SIG-M5 (cell line): ENCODE results near the gene RACK1.

Source experiments
- DNase-seq: peaks from one replicate; lab custom pipeline; 2025; lab: John Stamatoyannopoulos, UW

The RACK1 gene

DNA sequence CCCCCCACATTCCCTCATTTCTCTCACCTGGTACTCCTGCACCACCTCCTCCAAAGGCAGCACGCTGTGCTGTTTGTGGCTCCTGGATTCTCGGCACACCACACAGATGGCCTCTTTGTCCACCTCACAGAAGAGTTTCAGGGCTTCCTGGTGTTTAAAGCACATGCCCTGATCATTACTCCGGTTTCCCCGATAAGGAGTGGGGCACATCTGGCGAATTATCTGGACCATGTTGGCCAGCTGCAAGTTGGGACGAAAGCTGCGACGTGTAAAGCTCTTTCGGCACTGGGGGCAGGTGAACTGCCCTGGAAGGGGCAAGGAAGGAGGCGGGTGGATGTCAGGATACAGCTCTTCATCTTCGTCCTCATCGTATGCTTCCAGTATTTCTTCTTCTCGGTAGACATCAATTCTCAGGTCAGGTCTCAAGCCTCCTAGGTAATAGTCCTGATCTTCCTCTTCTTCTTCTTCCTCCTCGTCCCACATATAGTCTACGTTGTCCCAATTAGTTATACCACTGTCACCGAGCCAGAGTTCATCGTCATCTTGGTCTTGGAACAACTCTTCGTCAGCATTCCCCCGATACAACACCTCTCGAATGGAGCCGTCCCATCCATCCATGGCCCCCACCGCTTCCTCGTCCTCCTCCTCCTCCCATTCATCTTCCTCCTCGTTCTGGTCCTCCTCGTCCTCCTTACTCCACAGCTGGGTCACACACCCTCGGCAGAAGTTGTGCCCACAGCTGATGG lies 16.4 kb upstream of the RACK1 start:
- DNase-seq = no peak

- no peak for DNase-seq
These were observed 15.6 kb upstream of the RACK1 start for GRCh38 chr5:181259283-181259682.

DNA sequence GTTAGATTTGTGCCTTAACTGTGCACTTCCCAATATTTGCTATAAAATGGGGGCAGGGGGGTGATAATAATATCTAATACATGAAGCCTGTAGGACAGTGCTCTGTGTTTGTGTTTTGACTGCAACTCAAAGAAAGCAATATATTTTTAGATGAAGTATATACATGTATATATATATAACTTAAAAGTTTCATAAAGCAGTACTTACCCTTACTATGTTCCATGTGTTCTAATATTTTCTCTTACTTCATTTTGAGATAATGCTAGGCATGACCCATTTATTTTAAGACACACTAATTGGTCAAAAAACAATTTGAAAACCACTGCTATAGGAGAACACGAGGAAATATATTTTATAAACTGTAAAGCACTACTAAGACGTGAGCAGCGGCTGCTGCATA lies 14.9 kb upstream of the RACK1 start:
- no peak for DNase-seq

DNA sequence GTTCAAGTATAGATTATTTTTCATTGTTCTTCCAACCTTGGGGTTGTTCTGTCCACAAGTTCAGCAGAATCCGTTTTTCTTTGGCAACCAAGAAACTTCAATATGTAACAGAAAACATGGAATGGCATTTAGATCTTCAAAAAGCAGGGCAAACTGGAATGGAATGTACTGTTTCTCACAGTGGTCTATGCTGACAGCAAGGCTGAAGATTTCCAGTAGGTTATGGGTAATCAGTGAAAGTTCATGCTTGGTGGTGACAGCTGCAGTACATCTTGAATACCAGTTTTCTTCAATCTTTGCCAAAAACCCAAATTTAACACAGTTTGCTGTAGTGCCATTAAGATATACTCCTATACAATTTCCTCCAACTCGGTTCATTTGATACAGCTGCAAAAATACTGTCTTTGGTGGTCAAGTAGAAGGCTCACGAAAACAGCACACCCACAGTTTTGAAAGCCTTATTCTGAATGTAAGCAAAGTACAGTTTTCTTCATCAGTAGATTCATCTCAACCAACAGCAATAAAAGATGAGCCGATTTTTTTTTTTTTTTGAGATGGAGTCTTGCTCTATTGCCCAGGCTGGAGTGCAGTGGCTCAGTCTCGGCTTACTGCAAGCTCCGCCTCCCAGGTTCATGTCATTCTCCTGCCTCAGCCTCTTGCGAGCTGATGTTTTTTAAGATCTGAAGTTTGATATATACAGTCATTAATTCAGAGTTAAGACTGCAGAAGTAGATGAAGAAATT lies 12.3 kb upstream of the RACK1 start:
- DNase-seq = no peak

GRCh38 chr5:181255276-181255675 lies 11.6 kb upstream of the RACK1 start:
- DNase-seq = no peak

- DNase-seq = no peak
These were observed 4.6 kb upstream of the RACK1 start for GRCh38 chr5:181248277-181248676.

DNA sequence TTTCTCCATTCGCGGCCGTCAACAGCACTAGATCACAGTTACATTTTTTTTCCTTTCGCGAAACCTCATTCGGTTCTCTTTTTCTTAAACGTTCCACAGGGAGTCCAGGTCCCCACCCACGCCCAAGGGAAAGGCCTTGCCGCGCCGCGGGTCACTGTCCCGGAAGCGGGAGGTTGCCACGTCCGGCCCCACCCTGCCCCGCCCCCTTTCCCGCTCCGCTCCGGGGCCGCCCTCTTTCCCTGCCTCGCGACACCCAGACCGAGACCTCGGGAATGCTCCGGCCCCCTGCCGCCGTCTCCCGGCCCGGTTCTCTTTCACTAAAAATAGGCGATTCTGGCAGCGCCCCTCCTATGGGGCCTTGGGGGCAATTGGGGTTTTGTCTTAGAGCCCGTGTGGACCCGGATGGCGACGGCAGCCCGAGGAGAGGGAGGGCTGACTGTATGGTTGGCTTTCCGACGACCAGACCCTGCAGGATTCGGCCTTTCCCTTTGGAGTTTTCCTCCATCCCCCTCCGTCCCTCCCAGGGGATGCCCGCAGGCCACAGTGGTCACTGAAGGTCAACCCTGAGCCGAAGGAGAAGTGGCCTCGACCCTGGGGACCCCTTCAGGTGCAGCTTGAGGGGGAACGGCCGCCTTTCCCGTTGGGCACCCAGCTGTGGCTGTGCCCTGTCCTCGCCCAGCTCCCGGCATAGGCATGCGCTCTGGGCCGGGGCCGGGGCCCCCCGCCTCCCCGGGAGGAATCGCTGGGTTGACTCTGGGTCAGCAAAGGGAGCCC lies 2.8 kb upstream of the RACK1 start:
- DNase-seq = no peak

GRCh38 chr5:181245427-181246275 lies 1.9 kb upstream of the RACK1 start:
- no peak for DNase-seq

GRCh38 chr5:181243018-181243563 lies 615 bp downstream of the RACK1 start:
- DNase-seq = no peak

- DNase-seq = no peak
These were observed 1.7 kb downstream of the RACK1 start for GRCh38 chr5:181242031-181242451.

- no peak for DNase-seq
These were observed 2.2 kb downstream of the RACK1 start for GRCh38 chr5:181241393-181241975.

DNA sequence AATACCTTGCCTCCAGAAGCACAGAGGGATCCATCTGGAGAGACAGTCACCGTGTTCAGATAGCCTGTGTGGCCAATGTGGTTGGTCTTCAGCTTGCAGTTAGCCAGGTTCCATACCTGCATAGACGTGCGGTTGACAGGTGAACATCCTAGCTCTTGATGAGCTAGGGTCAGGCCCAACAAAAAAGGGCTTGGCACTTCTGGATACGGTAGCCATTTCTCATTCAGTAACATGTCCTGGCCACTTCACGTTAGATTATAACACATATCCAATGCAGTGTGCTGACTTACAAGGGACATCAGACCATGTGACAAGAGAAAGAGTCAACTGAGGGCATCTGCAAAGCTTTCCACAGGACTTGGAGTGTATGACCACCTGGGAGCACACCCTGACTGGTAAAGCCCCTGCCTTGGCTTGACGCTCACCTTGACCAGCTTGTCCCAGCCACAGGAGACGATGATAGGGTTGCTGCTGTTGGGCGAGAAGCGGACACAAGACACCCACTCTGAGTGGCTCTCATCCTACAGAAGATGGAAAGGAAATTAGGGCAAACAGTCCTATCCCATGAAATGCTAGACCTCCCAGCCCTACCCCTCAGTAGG lies 4.5 kb downstream of the RACK1 start:
- no peak for DNase-seq

DNA sequence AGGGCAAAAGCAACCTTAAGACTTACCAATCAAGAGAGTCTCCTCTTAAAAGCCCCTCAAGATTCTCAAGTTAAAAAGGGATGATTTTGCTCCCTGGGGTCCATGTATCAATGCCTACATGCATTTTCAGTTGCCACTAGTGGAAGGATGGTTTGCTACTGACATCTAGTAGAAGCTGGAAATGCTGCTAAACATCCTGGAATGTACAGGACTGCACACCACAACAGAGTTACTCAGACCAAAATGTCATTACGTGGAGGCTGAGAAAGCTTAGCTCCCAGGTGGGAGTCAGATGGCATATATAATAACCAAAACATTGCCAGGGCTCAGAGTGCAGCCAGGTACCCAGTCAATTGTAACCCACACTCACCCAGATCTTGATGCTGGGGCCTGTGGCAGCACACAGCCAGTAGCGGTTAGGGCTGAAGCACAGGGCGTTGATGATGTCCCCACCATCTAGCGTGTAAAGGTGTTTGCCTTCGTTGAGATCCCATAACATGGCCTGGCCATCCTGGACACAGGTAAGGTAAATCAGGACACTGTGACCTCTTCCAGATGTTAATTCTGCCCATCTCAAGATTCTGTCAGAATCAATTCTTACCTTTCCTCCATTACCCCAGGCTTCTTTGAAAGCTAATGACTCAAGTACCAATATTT lies 5.8 kb downstream of the RACK1 start:
- no peak for DNase-seq

DNA sequence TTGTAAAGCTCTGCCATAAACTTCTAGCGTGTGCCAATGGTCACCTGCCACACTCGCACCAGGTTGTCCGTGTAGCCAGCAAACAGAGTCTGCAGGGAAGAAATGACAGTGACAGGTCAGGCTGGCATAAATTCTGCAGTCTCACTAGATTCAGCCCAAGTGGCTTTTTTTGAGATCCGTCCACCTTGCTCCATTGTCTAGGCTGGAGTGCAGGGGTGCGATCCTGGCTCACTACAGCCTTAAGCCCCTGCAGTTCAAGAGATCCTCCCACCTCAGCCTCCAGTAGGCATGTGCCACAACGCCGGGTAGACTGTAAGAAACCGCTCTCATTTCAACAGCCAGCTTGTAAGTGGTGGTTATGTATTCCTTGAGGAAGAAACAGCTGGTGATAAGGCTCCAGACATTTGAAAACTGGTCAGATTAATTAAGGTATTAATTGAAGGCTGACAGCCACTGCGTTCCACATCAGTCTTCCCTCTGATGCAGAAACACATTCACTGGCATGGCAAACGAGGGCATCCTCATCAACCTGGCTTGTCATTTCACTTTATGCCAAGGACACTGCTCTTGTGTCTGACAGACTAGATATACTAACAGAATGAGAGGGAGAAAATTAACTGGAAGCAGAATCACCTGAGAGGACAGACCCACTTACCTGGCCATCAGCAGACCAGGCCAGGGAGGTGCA lies 6.6 kb downstream of the RACK1 start:
- DNase-seq = no peak

- DNase-seq = no peak
These were observed 7.2 kb downstream of the RACK1 start for GRCh38 chr5:181236471-181236870.

DNA sequence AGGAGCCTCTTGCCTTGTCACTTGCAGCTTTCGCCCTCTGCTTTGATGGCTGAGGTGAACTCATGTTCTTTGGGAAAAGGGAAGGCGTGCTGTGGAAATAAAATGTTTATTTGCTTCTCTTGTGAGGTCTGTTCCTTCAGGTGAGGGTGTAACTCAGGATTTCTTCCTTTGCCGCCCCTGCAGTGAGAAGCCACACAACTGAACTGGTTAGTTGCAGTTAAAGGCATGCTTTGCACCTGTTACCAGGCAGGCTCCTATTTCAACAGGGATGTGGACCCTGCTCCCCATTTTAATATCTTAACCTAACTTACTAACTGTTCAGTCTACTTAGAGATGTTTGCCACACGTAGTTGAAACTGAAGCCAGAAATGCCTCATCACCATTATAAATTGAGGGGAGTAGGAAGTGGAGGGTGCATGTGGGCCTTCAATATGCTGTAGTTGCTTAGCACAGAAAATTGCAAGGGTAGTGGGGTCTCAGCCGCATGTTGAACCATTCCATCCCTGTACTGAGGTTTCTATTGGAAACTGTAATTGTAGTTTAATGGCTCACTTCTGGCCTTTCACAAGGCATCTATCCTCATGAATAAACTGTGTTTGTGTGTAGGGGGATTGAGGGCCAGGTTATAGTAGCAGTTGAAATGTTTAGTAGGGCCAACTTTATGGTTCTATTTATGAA lies 7.9 kb downstream of the RACK1 start:
- DNase-seq = no peak

GRCh38 chr5:181235323-181235688 lies 8.4 kb downstream of the RACK1 start:
- DNase-seq = no peak

- DNase-seq = no peak
These were observed 9.0 kb downstream of the RACK1 start for GRCh38 chr5:181234455-181235306.
